Omental fat pad (tissue), 4 donors: ENCODE measurements around the gene CASP6. TPM values are rescaled to one million over a fixed set of nuclear protein-coding genes. Genes with fewer than 3 reads are reported as not detected.

Experiments
- ATAC-seq: fragments of 150-250 bp; one replicate; pipeline ENCODE4 v1.9.1; 2016; ENCODE audit warnings: mild to moderate bottlenecking, moderate library complexity; ENCODE audit not compliant: low FRiP score
- DNase-seq: peaks from one replicate; pipeline ENCODE4 v3.0.0-alpha.2; 2019; ENCODE audit warnings: low spot score
- total RNA-seq, 4 donors: library from RNA; depleted of rRNA; stranded (reverse); fragments of >200 nt; gene quantifications; one replicate each; pipeline ENCODE4 v1.1.0, GENCODE V29; 2016
- TF ChIP-seq, protein P1 (sequence below), 3 donors: fragments of 450-650 bp; IDR thresholded peaks; one replicate each; pipeline ENCODE4 v1.5.1; 2016 to 2017; ENCODE audit warnings: antibody characterized with exemption in 3 of 3, mild to moderate bottlenecking in 3 of 3, moderate library complexity in 2 of 3

Gene CASP6
- total RNA-seq: 10 to 100 TPM in 3 of 4 donors, 1 to 10 TPM in 1; 9.4 to 24.8 (median 15.7) TPM

DNA sequence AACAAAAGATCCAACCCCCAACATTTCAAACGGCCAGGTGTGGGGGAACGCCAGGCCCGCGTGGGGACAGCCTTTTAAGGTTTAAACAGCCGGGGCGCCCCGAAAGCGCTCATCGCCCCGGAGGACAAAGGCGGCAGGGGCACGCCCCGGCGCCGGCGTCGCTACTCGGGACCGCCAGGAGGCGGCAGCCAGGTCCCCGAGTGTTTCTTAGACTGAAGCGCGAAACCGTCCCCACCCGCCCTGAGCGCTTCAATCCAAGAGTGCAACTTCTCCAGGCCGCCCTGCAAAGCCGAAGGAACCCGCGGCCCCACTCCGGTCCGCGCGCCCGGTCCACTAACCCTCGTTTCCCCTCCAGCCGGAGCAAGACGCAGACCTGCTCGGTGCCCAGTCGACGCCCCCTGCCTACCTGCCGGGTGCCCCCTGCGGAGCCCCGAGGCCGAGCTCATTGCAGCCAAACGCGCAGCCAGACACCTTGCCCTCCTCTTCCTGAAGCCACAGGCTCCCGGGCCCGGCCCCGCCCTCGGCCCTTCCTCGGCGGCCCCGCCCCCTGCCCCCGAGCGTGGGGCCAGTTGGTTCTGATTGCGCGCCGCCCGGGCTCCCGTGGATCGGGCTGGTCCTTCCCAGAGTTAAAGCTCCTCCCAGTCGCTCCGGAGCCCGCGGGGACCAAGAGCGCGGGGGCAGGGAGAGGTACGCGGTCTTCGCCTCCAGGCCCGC is at the start of gene CASP6:
Gene CASP6, minus strand, starts transcription at position 496 of the 714 bp plus-strand sequence. Its CDS starts 50 bp downstream, at position 446.
- DNase-seq (peak; percentile 64), ATAC-seq (peak; percentile 97)
- TF ChIP-seq, protein P1, sequence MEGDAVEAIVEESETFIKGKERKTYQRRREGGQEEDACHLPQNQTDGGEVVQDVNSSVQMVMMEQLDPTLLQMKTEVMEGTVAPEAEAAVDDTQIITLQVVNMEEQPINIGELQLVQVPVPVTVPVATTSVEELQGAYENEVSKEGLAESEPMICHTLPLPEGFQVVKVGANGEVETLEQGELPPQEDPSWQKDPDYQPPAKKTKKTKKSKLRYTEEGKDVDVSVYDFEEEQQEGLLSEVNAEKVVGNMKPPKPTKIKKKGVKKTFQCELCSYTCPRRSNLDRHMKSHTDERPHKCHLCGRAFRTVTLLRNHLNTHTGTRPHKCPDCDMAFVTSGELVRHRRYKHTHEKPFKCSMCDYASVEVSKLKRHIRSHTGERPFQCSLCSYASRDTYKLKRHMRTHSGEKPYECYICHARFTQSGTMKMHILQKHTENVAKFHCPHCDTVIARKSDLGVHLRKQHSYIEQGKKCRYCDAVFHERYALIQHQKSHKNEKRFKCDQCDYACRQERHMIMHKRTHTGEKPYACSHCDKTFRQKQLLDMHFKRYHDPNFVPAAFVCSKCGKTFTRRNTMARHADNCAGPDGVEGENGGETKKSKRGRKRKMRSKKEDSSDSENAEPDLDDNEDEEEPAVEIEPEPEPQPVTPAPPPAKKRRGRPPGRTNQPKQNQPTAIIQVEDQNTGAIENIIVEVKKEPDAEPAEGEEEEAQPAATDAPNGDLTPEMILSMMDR (IDR thresholded peaks at IDR 0.05): peak in 2 of 3 donors; percentile 2 to 28

DNA sequence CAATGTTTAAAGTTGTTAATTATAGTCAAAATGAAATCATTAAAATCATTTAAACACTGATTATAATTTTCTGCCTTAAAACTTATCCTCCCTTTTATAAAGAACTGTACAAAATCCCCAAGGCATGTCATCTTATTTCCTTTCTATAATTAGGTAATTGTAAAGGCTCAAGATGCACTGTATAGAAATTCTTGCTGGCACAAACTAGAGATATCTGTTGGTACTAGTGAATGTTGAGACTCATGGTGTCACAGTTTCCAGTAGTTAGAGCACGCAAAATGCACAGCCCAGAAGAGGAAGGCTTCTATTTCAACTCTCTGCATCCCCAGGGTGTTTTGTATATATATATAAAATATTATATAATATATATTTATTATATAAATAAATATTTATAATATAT is 49.3 kb upstream of the CASP6 start:
- TF ChIP-seq, protein P1 (IDR thresholded peaks at IDR 0.05): no peak
- ATAC-seq: no peak
- no peak for DNase-seq

DNA sequence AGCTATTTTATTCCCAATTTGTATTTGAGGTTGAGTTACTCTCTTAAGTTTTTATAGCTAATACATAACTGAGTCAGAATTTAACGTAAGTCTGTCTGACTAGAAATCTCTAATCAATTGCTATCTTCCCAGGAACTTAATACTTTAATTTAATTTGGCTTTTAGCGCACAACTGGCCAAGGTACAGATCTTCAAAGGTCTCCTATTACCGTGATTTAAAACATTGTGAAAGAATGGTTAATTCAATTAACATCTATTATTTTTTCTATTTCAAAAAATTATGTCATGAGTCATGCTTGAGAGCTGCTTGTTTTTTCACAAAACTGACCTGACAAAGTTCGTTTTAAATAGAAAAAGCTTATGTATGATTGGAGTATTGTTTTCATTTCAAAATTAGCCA is 48.6 kb upstream of the CASP6 start:
- DNase-seq: no peak
- TF ChIP-seq, protein P1 (IDR thresholded peaks at IDR 0.05): no peak
- no peak for ATAC-seq

DNA sequence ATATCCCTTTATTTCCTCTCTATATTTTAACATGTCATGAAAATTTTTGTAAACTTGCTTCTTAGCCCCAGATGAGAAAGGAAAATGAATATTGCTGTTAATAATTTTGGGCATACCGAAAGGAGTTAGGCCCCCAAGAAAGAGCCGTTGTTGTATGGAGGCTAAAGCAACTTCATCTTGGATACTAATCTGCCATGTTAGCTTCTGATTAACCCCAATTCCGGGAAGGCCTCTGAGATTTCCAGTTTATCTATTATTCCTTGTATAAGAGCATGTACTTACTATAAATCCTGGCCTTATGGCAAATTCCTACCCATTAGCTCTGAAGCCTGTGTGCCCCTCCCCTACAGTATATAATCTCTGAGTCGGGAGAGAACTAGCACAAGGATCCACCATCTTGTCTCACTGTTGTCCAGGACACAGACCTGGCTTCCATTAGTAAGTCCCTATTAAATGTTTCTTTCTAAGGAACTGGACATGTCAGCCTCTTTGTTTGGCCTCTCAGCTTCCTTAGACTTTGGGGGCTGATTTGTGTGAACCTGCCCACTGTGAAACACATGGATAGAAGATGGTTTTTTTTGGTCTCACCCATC is 47.5 kb upstream of the CASP6 start:
- ATAC-seq: no peak
- TF ChIP-seq, protein P1 (IDR thresholded peaks at IDR 0.05): no peak

DNA sequence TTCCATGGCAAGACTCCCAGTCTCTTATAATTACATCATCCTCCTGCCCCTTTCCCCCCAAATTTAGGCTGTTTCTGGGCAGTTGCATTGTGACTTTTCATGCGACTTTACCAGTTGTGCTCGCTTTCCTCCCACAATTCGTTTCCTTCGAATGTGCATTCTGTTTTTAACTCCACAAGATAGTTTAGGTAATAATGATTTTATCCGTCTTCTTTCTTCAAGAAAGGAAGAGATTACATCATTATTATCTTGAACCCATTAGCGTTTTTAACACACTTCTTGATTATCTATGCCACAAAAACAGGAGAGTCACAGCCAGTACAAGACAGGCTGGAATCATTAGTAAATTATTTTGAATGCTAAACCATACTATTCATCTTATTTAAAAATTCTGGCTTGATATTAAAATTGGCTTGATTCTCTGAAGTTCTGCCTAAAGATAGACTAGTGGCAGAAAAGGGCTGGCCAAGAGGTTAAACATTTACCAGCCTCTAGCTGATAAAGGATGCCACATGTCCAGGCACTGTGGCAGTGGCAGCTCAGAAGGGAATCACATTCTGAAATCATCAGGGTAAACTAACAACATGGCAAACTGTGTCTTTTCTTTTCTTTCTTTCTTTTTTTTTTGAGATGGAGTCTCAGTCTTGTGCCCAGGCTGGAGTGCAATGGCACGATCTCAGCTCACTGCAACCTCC is 46.3 kb upstream of the CASP6 start:
- DNase-seq (no peak), ATAC-seq (no peak)
- TF ChIP-seq, protein P1 (IDR thresholded peaks at IDR 0.05): no peak

More for the DNA sequence above, 47.5 kb upstream of the CASP6 start:
- DNase-seq: no peak

- ATAC-seq: no peak
- no peak for DNase-seq
- TF ChIP-seq, protein P1 (IDR thresholded peaks at IDR 0.05): no peak
These were observed 44.9 kb upstream of the CASP6 start for GRCh38 chr4:109748114-109748513.
